Urothelium cell line (cell line): ENCODE results near the gene SLC9C1.

ENCODE experiments used
- DNase-seq: peaks from one replicate; pipeline ENCODE4 v3.0.0; 2011; ENCODE audit warnings: low spot score, mixed read lengths
- FAIRE-seq: peaks from 2 replicates; lab custom pipeline; 2011; peaks lifted over from hg19 to GRCh38; lab: Jason Lieb, UNC

SLC9C1 gene

DNA sequence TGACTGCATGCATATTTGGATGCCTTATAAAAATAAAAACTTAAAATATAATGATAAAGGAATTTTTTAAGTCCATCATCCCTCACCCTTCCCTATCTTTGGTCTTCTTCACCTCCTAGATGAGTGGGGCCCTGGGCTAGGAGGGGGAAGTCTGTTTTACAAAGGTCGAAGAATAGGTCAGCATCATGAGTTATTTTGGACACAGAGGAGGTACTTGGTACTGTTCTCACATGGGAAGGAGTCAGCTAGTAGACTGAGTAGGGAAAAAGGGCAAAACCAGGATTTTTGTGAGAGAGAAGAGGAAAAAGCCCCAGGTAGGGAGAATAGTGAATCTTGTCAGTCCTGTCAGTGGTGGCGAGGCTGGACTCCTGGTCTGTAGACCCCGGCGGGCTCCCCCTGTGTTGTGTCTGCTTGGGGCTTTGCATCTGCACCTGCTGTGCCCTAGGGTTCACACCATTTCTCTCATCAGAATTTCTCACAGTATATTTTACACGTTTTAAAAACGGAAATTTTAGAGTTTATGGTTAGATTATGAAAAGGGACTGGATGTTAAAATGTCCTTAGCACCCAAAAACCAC is 178.1 kb downstream of the SLC9C1 start:
- DNase-seq, result no peak
- no peak for FAIRE-seq

DNA sequence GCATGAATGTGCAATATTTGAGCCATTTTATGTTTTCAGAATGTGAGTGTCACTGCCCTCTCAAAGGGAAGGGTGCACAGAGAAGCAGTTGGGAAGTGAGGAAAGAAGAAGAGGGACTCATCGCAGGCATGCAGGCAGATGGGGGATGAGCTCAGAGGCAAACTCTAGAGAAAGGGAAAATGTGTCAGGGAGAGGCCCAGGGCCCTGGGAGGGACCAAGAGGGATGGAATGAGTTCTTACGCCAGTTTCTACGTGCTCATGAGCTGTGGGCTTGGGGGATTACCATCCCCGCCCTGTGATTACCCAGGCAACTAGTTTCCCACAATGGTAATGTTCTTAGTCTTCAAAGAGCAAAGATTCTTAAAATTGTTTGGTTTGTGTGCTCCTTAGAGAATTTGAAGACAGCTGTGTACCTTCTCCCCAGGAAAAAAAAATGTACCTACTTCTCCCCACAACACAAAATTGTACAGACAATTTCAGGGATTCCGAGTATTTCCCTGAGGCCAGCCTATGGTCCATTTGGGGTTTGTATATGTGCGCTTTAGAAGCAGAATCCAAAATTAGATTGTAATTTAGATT is 178.8 kb downstream of the SLC9C1 start:
- FAIRE-seq (no peak), DNase-seq (no peak)

DNA sequence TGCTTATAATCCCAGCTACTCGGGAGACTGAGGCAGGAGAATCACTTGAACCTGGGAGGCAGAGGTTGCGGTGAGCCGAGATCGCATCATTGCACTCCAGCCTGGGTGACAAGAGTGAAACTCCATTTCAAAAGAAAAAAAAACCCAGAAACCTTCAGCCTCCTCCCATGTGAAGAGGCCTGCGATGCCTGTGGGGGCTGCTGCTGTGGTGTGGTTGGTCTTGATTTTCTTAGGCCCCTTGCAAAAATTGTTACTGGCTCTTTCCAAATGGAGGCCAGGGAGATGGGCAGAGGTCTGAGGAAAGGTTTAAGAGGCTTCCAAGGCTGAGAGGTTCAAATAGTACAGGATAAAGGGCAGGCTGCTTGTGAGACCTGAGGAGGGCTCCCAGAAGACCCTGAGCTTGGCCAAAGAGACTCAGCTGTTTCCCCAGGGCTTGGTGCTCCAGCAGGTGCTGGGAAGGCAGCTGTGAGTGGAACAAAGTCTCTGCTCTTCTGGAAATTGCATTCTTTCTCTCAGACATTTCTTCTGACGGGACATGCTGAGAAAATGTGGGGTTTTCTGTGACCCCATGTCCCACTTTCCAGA is 179.3 kb downstream of the SLC9C1 start:
- DNase-seq, result no peak
- FAIRE-seq, result no peak

DNA sequence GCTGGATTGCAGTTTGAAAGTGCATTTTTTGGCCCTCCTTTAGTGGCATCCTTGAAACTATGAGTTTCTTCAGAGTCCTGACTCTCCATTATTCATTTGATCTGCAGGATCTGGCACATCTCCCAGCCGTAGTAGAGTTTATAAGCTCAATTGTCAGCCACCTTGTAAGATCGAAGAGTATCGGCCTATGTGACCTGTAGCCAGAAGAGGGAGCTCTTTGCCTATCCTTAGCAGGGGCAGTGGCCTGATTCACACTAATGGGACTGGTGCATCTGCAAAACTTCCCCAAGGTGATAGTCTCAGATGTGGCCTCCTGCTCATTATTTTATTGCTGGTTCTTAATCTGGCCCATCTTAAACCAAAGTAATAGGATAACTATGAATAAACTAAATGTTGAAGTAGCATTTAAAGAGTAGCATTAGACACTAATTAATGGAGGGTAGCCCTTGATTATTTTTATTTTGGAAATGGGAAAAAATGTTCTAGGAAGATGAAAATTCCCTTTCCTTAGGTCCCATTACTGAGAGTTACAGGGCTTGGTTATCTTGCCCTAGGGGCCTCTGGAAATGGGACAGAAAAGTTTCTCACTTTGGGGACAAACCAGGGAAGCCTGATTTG is 182.1 kb downstream of the SLC9C1 start:
- FAIRE-seq, result no peak

DNA sequence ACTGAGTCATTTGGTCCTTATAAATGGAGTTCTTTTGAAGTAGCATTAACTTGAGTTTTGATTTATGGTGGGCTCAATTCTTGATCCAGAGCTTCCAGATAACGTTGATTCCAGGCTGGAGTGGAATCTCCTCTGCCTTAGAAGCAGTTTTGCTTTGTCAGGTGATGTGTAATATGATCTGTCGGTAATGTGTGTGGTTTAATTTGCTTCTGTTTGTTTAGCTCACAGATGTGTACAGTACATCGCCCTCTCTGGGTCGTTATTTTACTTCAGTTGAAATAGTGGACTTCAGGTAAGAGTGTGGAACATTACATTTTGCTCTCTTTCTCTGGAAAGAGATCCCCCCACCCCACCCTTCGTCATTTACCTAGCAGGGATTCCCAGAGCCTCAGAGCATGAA is 184.7 kb downstream of the SLC9C1 start:
- DNase-seq, result no peak
- FAIRE-seq, result no peak

More for the DNA sequence above, 182.1 kb downstream of the SLC9C1 start:
- DNase-seq, result peak; percentile 77

DNA sequence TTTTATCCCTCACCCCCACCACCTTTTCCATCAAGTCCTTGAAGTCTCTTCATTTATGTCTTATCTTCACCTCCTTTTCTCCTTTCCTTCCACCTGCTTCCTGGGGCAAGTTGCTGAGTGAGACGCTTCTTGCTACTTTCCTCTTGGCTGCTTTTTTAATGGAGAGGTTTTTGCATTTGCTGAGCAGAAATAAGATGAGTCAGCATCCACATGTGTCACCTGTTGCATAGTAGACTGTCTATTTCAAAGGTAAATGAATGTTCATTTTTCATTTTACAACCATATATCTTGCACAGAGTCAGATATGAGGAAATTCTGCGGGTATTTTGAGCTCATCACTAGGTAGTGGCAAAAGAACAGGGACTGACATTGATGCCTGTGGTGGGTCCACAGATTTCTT is 189.2 kb downstream of the SLC9C1 start:
- FAIRE-seq, result no peak

DNA sequence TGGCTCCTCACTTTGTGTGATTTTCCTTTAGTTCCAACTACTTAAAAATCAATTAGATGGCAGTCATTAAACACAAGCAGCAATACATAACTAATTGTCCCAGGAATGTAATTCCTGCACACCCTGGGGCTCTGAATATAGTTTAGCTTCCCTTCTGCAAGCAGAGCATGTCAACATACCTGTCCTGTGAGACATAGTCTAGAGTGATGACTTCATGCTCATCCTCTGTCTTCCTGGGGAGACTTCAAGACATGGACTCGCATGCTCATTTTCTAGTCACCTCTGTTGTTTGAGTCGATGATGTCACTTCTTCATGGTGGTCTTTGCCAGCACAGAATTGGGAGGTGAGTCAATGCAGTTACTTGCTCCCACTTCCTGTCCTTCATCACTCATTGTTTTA is 192.1 kb downstream of the SLC9C1 start:
- peak; percentile 86 for FAIRE-seq

More for the DNA sequence above, 189.2 kb downstream of the SLC9C1 start:
- DNase-seq, result no peak

DNA sequence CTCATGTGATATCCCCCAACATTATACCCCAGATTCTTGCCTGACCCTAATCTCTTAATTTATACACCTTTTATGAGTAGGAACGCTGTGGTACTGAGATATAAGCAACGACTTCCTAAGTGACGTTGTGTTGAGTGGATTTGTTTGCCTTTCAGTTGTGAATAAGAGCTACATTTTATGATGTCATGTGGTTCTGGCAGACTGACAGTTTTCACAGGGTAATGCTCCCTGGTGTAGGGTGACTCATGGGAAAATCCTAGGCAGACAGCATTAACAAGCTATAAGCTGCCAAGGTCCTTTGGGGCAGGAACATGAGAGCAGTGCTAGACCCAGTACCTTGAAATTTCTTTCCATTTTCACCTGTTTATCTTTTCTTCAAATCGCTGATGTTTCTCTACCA is 196.6 kb downstream of the SLC9C1 start:
- DNase-seq (peak; percentile 89), FAIRE-seq (peak; percentile 58)

More for the DNA sequence above, 192.1 kb downstream of the SLC9C1 start:
- peak; percentile 80 for DNase-seq

DNA sequence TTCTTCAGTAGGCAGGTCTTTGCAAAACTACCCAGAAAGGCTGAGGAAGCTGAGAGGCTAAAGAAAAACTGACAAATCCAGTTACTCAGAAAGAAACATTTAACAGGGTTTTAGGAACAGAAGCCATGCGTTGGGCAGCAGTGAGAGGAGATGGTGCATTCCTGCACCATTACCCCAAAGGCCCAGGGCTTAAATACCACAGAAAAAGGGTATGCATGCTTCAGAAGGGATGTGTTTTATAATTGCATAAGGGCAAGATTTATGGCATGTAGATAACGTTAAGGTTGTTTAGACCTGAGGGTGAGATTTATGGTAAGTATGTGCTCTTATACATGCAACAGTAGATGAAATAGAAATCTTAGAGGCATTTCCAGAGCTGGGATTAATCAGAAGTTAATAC is 197.8 kb downstream of the SLC9C1 start:
- FAIRE-seq (no peak), DNase-seq (no peak)

DNA sequence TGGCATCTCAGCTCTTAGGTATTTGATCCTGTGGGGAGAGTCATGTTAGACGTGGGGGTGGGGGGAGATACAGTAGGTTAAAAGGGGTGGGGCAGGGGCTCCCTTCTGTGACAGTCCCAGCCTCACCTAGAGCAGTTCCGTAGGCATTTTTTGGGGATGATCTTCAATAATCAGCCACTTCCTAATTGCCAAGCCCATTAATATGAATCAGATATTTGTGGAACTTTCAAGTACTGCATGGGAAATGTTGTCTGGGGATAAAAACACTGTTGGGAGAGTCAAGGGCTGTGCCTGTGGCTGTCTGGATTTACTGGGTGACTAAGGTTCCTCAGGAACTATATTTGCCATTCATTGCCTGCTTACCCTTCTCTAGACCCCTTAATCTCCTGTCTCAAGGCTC is 198.3 kb downstream of the SLC9C1 start:
- DNase-seq, result no peak
- no peak for FAIRE-seq

DNA sequence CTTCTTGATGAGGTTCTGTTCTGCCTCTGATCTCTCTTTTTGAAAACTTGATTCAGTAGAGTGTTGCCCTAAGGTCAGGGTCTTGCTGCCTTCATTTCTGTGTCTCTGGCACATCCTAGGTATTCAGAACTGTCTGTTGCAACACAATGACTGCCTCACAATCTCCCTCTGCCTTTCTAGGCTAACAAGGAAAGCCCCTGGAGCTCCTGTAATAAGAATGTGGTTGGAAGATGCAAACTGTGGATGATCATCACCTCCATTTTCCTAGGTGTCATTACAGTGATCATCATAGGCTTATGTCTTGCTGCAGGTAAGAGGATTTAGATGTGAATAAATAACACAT is 200.9 kb downstream of the SLC9C1 start:
- DNase-seq, result no peak
- no peak for FAIRE-seq

DNA sequence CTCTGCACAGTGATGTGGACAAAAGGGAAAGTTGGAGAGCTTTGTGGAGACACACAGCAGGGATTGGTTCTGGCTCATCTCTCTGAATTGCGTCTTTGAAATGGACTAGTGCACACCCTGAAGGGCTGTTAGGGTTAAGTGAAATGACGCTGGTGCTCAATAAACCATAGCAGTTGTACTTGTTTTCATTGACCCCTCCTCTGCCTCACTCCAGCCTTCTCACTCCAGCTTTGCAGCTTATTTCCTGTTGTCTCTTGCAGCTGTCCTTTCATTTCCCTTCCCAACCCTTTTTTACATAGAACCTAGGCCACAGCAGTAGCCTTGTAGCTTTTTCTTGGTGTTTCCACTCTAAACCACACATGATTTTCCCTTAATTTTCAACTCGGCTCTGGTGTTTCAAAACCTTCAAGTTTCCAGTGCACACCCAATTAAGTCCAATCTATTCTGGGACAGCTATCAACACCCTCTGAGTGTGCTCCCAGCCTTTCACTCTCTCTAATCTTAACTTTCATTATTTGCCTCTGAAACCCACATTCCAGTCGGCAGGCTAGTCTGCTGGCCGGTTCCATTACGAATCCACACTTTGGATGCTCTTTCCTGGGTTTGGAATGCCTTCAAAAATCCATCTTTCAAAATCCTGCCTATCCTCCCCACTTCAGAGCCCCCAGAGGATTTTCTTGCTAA is 201.4 kb downstream of the SLC9C1 start:
- DNase-seq (no peak), FAIRE-seq (no peak)

DNA sequence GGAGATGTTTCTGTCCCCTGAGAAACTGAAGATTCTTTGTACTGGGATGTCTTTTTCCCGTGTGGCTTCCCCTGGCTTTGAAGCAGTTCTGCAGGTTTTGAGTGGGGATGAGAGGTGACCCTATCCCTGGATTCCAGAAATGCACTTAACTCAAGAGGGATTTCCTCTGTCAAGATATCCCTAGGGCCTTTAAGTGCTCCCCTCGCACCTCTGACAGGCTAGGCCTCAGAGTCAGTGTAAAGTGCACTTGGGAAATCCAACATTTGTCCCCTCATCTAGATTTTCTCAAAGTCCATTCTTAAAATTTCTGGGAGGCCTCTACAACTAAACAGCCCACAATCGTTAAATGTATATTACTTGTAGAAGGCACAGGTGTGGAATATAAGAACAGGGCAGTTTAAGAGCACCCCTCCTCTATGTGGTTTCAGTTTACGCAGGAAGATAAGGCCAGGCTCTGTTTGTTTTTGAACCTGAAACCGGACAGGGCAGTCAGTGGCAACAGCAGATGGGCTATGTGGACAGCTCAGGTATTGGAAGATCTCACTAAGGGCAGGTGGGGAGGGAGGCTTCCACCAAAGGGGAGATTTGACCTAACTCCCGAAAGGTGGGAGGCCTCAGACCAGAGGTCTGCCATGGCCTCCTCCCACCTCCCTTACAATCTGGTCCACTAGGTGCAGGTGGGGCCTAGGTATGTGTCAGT is 203.0 kb downstream of the SLC9C1 start:
- DNase-seq, result no peak
- no peak for FAIRE-seq
